ENCODE results near the gene IGFALS.

IGFALS gene

GRCh38 chr16:1790261-1790610 lies 3.3 kb downstream of the IGFALS start:
- 95 to 97% methylated on average over 15 of the region's 15 CpGs for WGBS, 2 experiments
- Histone ChIP-seq H3K27me3 (ENCODE audit: control insufficient read depth, insufficient read depth, low read length, poor library complexity, severe bottlenecking) (no peaks in the 10 kb centered on the region), H3K36me3 (ENCODE audit: control insufficient read depth, insufficient read depth, low read length) (peaks cover 3% of the 10 kb centered on the region), H3K27ac (ENCODE audit: insufficient read depth, low read depth, low read length, poor library complexity, severe bottlenecking) (no peak overlapping the region), H3K9me3 (ENCODE audit: control insufficient read depth, low read length) (no peaks in the 10 kb centered on the region), H3K4me3 (ENCODE audit: insufficient read depth, low read depth, low read length) (no peak overlapping the region), H3K4me1 (ENCODE audit: control insufficient read depth, insufficient read depth, low read length) (no peaks in the 10 kb centered on the region)

- Histone ChIP-seq H3K36me3 (ENCODE audit: control insufficient read depth, insufficient read depth, low read length) (peaks cover 3% of the 10 kb centered on the region), H3K4me1 (ENCODE audit: control insufficient read depth, insufficient read depth, low read length) (no peaks in the 10 kb centered on the region), H3K27ac (ENCODE audit: insufficient read depth, low read depth, low read length, poor library complexity, severe bottlenecking) (no peak overlapping the region), H3K4me3 (ENCODE audit: insufficient read depth, low read depth, low read length) (no peak overlapping the region), H3K27me3 (ENCODE audit: control insufficient read depth, insufficient read depth, low read length, poor library complexity, severe bottlenecking) (no peaks in the 10 kb centered on the region), H3K9me3 (ENCODE audit: control insufficient read depth, low read length) (no peaks in the 10 kb centered on the region)
- WGBS, 2 experiments, result 94 to 95% methylated on average over 25 of the region's 25 CpGs
These were observed 3.9 kb downstream of the IGFALS start for GRCh38 chr16:1789643-1790045.

- no peak overlapping the region for H3K27ac ChIP-seq (ENCODE audit: insufficient read depth, low read depth, low read length, poor library complexity, severe bottlenecking)
- WGBS, 2 experiments, result 89 to 90% methylated on average over 19 of the region's 19 CpGs
- no peaks in the 10 kb centered on the region for H3K27me3 ChIP-seq (ENCODE audit: control insufficient read depth, insufficient read depth, low read length, poor library complexity, severe bottlenecking)
- no peaks in the 10 kb centered on the region for H3K9me3 ChIP-seq (ENCODE audit: control insufficient read depth, low read length)
- no peak overlapping the region for H3K4me3 ChIP-seq (ENCODE audit: insufficient read depth, low read depth, low read length)
- H3K36me3 ChIP-seq (ENCODE audit: control insufficient read depth, insufficient read depth, low read length), result peaks cover 3% of the 10 kb centered on the region
- no peaks in the 10 kb centered on the region for H3K4me1 ChIP-seq (ENCODE audit: control insufficient read depth, insufficient read depth, low read length)
These were observed 4.8 kb downstream of the IGFALS start for GRCh38 chr16:1788708-1789100.

DNA sequence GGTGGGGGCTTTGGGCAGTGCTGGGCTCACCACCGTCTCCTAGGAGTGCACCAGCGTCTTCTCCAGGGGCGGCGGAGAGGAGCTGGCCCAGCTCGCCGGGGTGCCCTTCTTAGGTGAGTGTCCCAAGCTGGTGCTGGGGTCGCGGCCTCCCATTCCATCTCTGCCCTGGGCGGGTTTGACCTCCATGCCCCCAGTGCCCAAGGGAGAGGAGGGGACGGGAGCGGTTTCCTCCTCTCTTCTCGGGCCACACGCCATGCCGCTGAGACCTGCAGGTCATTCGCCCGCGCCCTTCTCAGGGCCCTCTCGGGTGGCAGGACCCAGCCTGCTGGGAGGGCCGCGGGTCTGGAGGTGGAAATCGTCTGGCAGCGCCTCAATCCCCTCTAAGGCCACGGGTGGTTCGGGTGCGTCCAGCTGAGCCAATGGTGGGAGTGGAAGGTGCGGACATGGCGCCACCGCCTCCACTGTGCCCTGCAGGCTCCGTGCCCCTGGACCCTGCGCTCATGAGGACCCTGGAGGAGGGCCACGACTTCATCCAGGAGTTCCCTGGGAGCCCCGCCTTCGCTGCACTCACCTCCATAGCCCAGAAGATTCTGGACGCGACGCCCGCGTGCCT lies 5.3 kb downstream of the IGFALS start:
- H3K9me3 ChIP-seq (ENCODE audit: control insufficient read depth, low read length), result no peaks in the 10 kb centered on the region
- 93 to 95% methylated on average over 38 of the region's 38 CpGs for WGBS, 2 experiments
- H3K27ac ChIP-seq (ENCODE audit: insufficient read depth, low read depth, low read length, poor library complexity, severe bottlenecking), result no peak overlapping the region
- peaks cover 3% of the 10 kb centered on the region for H3K36me3 ChIP-seq (ENCODE audit: control insufficient read depth, insufficient read depth, low read length)
- H3K27me3 ChIP-seq (ENCODE audit: control insufficient read depth, insufficient read depth, low read length, poor library complexity, severe bottlenecking), result no peaks in the 10 kb centered on the region
- no peaks in the 10 kb centered on the region for H3K4me1 ChIP-seq (ENCODE audit: control insufficient read depth, insufficient read depth, low read length)
- no peak overlapping the region for H3K4me3 ChIP-seq (ENCODE audit: insufficient read depth, low read depth, low read length)

DNA sequence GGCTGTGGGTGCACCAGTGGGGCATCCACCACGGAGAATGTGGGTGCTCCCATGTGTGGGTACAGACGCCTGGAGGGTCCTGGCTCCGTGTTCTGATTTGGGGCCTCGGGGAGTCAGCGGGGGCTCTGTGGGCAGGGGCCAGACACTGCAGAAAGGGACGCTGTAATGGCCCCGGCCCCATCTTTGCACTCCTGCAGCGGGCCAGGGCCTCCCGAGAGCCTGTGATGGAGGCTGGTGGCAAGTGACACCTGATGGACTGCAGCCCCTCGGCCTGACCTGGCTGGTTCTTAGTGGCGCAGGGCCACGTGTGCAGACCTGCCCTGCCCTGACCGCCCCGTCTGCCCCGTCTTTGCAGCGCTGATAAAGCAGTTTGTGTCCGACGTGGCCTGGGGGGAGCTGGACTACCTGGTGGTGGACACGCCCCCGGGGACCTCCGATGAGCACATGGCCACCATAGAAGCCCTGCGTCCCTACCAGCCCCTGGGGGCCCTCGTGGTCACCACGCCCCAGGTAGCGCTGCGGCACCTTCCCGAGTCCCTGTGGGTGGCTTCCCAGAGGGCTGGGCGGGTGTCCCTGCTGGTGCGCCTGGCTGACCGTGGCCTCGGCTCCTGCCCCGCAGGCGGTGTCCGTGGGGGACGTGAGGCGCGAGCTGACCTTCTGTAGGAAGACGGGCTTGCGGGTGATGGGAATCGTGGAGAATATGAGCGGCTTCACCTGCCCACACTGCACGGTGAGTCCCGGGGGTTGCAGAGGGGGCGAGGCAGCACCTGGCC lies 6.0 kb downstream of the IGFALS start:
- Histone ChIP-seq H3K4me1 (ENCODE audit: control insufficient read depth, insufficient read depth, low read length) (no peaks in the 10 kb centered on the region), H3K36me3 (ENCODE audit: control insufficient read depth, insufficient read depth, low read length) (peaks cover 3% of the 10 kb centered on the region), H3K4me3 (ENCODE audit: insufficient read depth, low read depth, low read length) (no peak overlapping the region), H3K9me3 (ENCODE audit: control insufficient read depth, low read length) (no peaks in the 10 kb centered on the region), H3K27me3 (ENCODE audit: control insufficient read depth, insufficient read depth, low read length, poor library complexity, severe bottlenecking) (no peaks in the 10 kb centered on the region), H3K27ac (ENCODE audit: insufficient read depth, low read depth, low read length, poor library complexity, severe bottlenecking) (no peak overlapping the region)
- 96% methylated on average over 44 of the region's 44 CpGs for whole genome bisulfite sequencing, 2 experiments

DNA sequence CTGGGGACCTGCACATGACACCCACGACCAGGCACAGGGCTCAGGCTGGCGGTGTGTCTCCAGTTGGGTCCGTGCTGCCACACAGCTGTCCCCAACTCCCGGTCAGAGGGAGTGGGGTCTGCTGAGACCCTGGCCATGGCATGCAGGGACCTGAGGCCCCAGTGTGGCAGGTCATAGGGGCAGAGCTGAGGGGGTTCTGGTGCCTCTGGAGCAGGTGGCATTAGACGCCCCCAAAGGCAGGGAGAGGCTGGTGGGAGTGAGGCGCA lies 6.5 kb downstream of the IGFALS start:
- 95 to 96% methylated on average over 6 of the region's 6 CpGs for WGBS, 2 experiments
- H3K36me3 ChIP-seq (ENCODE audit: control insufficient read depth, insufficient read depth, low read length), result peaks cover 3% of the 10 kb centered on the region
- no peaks in the 10 kb centered on the region for H3K9me3 ChIP-seq (ENCODE audit: control insufficient read depth, low read length)
- no peak overlapping the region for H3K27ac ChIP-seq (ENCODE audit: insufficient read depth, low read depth, low read length, poor library complexity, severe bottlenecking)
- H3K4me1 ChIP-seq (ENCODE audit: control insufficient read depth, insufficient read depth, low read length), result no peaks in the 10 kb centered on the region
- H3K4me3 ChIP-seq (ENCODE audit: insufficient read depth, low read depth, low read length), result no peak overlapping the region
- H3K27me3 ChIP-seq (ENCODE audit: control insufficient read depth, insufficient read depth, low read length, poor library complexity, severe bottlenecking), result no peaks in the 10 kb centered on the region

GRCh38 chr16:1786242-1787055 lies 7.1 kb downstream of the IGFALS start:
- Histone ChIP-seq H3K27ac (ENCODE audit: insufficient read depth, low read depth, low read length, poor library complexity, severe bottlenecking) (no peak overlapping the region), H3K27me3 (ENCODE audit: control insufficient read depth, insufficient read depth, low read length, poor library complexity, severe bottlenecking) (no peaks in the 10 kb centered on the region), H3K4me1 (ENCODE audit: control insufficient read depth, insufficient read depth, low read length) (peaks cover 1% of the 10 kb centered on the region), H3K4me3 (ENCODE audit: insufficient read depth, low read depth, low read length) (no peak overlapping the region), H3K9me3 (ENCODE audit: control insufficient read depth, low read length) (no peaks in the 10 kb centered on the region), H3K36me3 (ENCODE audit: control insufficient read depth, insufficient read depth, low read length) (peaks cover 3% of the 10 kb centered on the region)
- WGBS, 2 experiments, result 94 to 96% methylated on average over 51 of the region's 51 CpGs

- Histone ChIP-seq H3K4me3 (ENCODE audit: insufficient read depth, low read depth, low read length) (no peak overlapping the region), H3K27ac (ENCODE audit: insufficient read depth, low read depth, low read length, poor library complexity, severe bottlenecking) (no peak overlapping the region), H3K36me3 (ENCODE audit: control insufficient read depth, insufficient read depth, low read length) (peaks cover 3% of the 10 kb centered on the region), H3K4me1 (ENCODE audit: control insufficient read depth, insufficient read depth, low read length) (peaks cover 8% of the 10 kb centered on the region), H3K27me3 (ENCODE audit: control insufficient read depth, insufficient read depth, low read length, poor library complexity, severe bottlenecking) (no peaks in the 10 kb centered on the region), H3K9me3 (ENCODE audit: control insufficient read depth, low read length) (no peaks in the 10 kb centered on the region)
- 95 to 97% methylated on average over 14 of the region's 14 CpGs for WGBS, 2 experiments
These were observed 7.7 kb downstream of the IGFALS start for GRCh38 chr16:1785846-1786170.

DNA sequence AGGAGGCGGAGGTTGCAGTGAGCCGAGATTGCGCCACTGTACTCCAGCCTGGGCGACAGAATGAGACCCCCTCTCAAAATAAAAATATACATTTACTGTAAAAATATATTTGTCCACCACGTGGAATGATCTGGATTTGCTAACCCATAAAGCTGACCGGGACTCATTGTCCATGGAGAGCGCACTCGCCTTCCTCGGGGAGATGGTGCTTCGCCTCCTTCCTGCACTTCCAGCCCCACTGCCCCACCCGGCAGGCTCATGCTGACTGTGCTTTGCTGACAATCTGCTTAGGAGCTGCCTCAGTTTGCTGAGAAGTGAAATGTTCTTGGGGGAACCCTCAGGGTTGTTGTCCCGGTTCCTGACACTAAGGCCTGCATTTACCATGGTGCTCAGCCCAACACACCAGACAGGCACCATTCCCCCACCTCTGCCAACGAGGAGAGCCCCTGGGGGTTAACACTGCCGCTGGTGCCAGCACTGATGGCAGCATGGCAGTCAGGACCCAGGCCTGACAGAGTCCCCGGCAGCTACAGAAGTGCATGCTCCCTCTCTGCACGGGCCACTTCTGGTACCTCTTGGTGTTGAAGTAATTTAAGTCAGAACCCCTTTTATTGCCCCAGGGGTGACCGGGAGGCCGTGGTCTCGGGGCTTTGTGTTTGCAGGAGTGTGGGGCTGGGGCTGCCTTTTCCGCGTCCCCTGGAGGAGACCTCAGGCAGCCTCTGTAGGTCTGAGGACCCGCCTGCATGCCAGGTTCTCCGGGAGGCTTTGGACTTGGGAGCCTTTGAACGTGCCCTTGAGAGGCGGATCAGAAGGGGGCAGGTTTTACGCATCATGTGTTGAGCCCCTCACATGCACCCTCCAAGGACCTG lies 8.3 kb downstream of the IGFALS start:
- 95% methylated on average over 26 of the region's 26 CpGs for WGBS, 2 experiments
- H3K36me3 ChIP-seq (ENCODE audit: control insufficient read depth, insufficient read depth, low read length), result peaks cover 3% of the 10 kb centered on the region

More for the DNA sequence above, 8.3 kb downstream of the IGFALS start:
- H3K9me3 ChIP-seq (ENCODE audit: control insufficient read depth, low read length), result no peaks in the 10 kb centered on the region
- H3K4me3 ChIP-seq (ENCODE audit: insufficient read depth, low read depth, low read length), result no peak overlapping the region
- H3K27ac ChIP-seq (ENCODE audit: insufficient read depth, low read depth, low read length, poor library complexity, severe bottlenecking), result no peak overlapping the region
- H3K4me1 ChIP-seq (ENCODE audit: control insufficient read depth, insufficient read depth, low read length), result peaks cover 9% of the 10 kb centered on the region
- no peaks in the 10 kb centered on the region for H3K27me3 ChIP-seq (ENCODE audit: control insufficient read depth, insufficient read depth, low read length, poor library complexity, severe bottlenecking)

All from ectodermal cell (in vitro differentiated cells).